Measurements from ENCODE around the gene HSPA12A.
"Not testable (repeated sequence)": the region's sequence is repeated elsewhere in the genome, so short reads cannot be mapped to it uniquely, and the experiment has no call there.

HSPA12A gene

GRCh38 chr10:116713846-116714245, 28.5 kb downstream of the HSPA12A start:
- no peak for DNase-seq

GRCh38 chr10:116712989-116713543, 29.3 kb downstream of the HSPA12A start:
- DNase-seq = no peak

GRCh38 chr10:116712519-116712918, 29.8 kb downstream of the HSPA12A start:
- no peak for DNase-seq

- DNase-seq = not testable (repeated sequence)
Observed at GRCh38 chr10:116711803-116712202, 30.6 kb downstream of the HSPA12A start.

- no peak for DNase-seq
Observed at GRCh38 chr10:116710076-116710475, 32.3 kb downstream of the HSPA12A start.

- DNase-seq = no peak
Observed at GRCh38 chr10:116708877-116709276, 33.5 kb downstream of the HSPA12A start.

- DNase-seq = no peak
Observed at GRCh38 chr10:116708391-116708821, 34.0 kb downstream of the HSPA12A start.

GRCh38 chr10:116707981-116708380, 34.4 kb downstream of the HSPA12A start:
- DNase-seq = no peak

GRCh38 chr10:116706281-116706680, 36.1 kb downstream of the HSPA12A start:
- DNase-seq = no peak

- DNase-seq = no peak
Observed at GRCh38 chr10:116705498-116705897, 36.9 kb downstream of the HSPA12A start.

- DNase-seq = no peak
Observed at GRCh38 chr10:116704926-116705325, 37.4 kb downstream of the HSPA12A start.

- DNase-seq = no peak
Observed at GRCh38 chr10:116702165-116702564, 40.2 kb downstream of the HSPA12A start.

GRCh38 chr10:116699471-116700150, 42.8 kb downstream of the HSPA12A start:
- DNase-seq = no peak

GRCh38 chr10:116699049-116699448, 43.3 kb downstream of the HSPA12A start:
- DNase-seq = no peak

- DNase-seq = no peak
Observed at GRCh38 chr10:116698364-116698763, 44.0 kb downstream of the HSPA12A start.

GRCh38 chr10:116697816-116698215, 44.5 kb downstream of the HSPA12A start:
- no peak for DNase-seq

GRCh38 chr10:116696919-116697318, 45.4 kb downstream of the HSPA12A start:
- no peak for DNase-seq

- no peak for DNase-seq
Observed at GRCh38 chr10:116694927-116695268, 47.5 kb downstream of the HSPA12A start.

- DNase-seq = no peak
Observed at GRCh38 chr10:116694243-116694926, 48.0 kb downstream of the HSPA12A start.

GRCh38 chr10:116692225-116692624, 50.1 kb downstream of the HSPA12A start:
- DNase-seq = no peak

- no peak for DNase-seq
Observed at GRCh38 chr10:116691635-116692034, 50.7 kb downstream of the HSPA12A start.

- no peak for DNase-seq
Observed at GRCh38 chr10:116690356-116691322, 51.7 kb downstream of the HSPA12A start.

- no peak for DNase-seq
Observed at GRCh38 chr10:116689744-116690143, 52.6 kb downstream of the HSPA12A start.
